GM19351 (cell line): ENCODE results near the gene PDE4D.

Source experiments
- ATAC-seq: cut with Tn5 transposase; IDR thresholded peaks from one replicate; pipeline ENCODE4 v1.9.1; 2021; ENCODE audit warnings: mild to moderate bottlenecking, moderate library complexity; ENCODE audit not compliant: unreplicated experiment

Gene PDE4D

GRCh38 chr5:59348189-59348588 is 545.3 kb downstream of the PDE4D start:
- no peak for ATAC-seq

GRCh38 chr5:59346982-59347381 is 546.5 kb downstream of the PDE4D start:
- ATAC-seq: no peak

GRCh38 chr5:59346514-59346913 is 547.0 kb downstream of the PDE4D start:
- ATAC-seq: no peak

GRCh38 chr5:59342181-59342580 is 551.3 kb downstream of the PDE4D start:
- ATAC-seq: no peak

GRCh38 chr5:59341760-59342159 is 551.8 kb downstream of the PDE4D start:
- ATAC-seq: no peak

- no peak for ATAC-seq
These were observed 552.4 kb downstream of the PDE4D start for GRCh38 chr5:59341155-59341554.

- no peak for ATAC-seq
These were observed 552.9 kb downstream of the PDE4D start for GRCh38 chr5:59340637-59341036.

- ATAC-seq: no peak
These were observed 556.3 kb downstream of the PDE4D start for GRCh38 chr5:59337240-59337639.

GRCh38 chr5:59335544-59335943 is 558.0 kb downstream of the PDE4D start:
- no peak for ATAC-seq

GRCh38 chr5:59333416-59333815 is 560.1 kb downstream of the PDE4D start:
- no peak for ATAC-seq

- no peak for ATAC-seq
These were observed 561.1 kb downstream of the PDE4D start for GRCh38 chr5:59332236-59332973.

GRCh38 chr5:59330680-59331079 is 562.8 kb downstream of the PDE4D start:
- ATAC-seq: no peak

GRCh38 chr5:59328709-59329296 is 564.7 kb downstream of the PDE4D start:
- no peak for ATAC-seq

- ATAC-seq: no peak
These were observed 566.1 kb downstream of the PDE4D start for GRCh38 chr5:59327191-59327980.

GRCh38 chr5:59326596-59326995 is 566.9 kb downstream of the PDE4D start:
- ATAC-seq: no peak

- no peak for ATAC-seq
These were observed 568.5 kb downstream of the PDE4D start for GRCh38 chr5:59325070-59325469.

GRCh38 chr5:59322894-59323293 is 570.6 kb downstream of the PDE4D start:
- ATAC-seq: no peak

- no peak for ATAC-seq
These were observed 571.5 kb downstream of the PDE4D start for GRCh38 chr5:59322058-59322457.

GRCh38 chr5:59321642-59322041 is 571.9 kb downstream of the PDE4D start:
- no peak for ATAC-seq

GRCh38 chr5:59320420-59320819 is 573.1 kb downstream of the PDE4D start:
- ATAC-seq: no peak

GRCh38 chr5:59319250-59319649 is 574.3 kb downstream of the PDE4D start:
- ATAC-seq: no peak

- no peak for ATAC-seq
These were observed 575.7 kb downstream of the PDE4D start for GRCh38 chr5:59317774-59318205.
